ENCODE measurements around the gene ZNF629.

ZNF629 gene

DNA sequence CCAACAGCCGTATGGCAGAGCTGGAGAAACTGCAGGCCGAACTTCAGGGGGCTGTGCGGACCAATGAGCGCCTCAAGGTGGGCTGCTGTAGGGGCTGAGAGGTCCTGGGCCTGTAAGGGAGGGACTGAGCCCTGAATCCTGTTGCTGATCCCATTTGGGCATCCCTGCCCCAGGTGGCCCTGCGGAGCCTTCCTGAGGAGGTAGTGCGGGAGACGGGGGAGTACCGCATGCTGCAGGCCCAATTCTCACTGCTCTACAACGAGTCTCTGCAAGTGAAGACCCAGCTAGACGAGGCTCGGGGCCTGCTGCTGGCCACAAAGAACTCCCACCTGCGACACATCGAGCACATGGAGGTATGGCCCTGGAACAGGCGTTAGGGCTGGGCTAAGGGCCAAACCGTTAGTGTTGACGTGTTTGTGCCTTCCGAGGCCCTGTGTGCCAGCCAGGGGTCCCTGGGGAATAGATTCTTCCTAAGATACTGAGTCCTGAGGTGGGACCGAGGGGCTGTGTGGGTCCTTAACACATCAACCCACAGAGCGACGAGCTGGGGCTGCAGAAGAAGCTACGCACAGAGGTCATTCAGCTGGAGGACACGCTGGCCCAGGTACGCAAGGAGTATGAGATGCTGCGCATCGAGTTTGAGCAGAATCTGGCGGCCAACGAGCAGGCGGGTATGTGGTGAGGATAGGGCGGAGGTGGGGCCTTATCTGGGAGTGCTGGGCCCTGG is 20.6 kb downstream of the ZNF629 start:
- DNase-seq, result no peak

DNA sequence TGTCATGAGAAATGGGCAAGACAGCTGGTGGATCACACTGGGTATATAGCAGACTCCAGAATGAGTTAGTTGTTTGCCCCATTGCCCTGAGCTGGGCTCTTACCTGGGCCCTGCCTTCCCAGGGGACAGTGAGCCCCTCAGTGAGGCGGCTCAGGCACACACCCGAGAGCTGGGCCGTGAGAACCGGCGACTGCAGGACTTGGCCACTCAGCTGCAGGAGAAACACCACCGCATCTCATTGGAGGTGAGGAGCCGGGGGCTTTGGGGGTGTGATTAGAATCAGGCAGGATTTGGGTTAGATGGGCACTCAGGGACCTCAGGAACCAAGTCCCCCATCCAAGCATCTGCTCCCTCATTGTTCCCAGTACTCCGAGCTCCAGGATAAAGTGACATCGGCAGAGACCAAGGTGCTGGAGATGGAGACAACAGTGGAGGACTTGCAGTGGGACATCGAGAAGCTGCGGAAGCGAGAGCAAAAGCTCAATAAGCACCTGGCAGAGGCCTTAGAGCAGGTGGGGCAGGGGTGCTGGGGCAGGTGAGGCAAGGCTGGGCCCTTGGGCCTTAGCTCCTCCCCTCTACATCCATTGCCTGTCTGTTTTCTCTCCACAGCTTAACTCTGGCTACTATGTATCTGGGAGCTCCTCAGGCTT is 22.1 kb downstream of the ZNF629 start:
- DNase-seq, result no peak

DNA sequence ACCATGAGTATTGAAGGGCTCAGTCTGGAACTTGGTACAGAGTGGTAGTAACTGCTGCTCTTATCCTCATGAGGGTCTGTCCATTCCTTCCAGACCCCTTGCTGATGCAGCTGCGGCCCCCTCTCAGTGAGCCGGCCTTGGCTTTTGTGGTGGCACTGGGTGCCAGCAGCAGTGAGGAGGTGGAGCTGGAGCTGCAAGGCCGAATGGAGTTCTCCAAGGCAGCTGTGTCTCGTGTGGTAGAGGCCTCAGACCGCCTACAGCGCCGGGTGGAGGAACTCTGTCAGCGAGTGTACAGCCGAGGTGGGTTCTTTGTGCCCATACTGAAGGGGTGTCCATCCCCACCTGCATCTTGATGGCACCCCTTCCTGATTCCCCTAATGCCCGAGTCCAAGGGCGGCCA is 22.9 kb downstream of the ZNF629 start:
- no peak for DNase-seq

DNA sequence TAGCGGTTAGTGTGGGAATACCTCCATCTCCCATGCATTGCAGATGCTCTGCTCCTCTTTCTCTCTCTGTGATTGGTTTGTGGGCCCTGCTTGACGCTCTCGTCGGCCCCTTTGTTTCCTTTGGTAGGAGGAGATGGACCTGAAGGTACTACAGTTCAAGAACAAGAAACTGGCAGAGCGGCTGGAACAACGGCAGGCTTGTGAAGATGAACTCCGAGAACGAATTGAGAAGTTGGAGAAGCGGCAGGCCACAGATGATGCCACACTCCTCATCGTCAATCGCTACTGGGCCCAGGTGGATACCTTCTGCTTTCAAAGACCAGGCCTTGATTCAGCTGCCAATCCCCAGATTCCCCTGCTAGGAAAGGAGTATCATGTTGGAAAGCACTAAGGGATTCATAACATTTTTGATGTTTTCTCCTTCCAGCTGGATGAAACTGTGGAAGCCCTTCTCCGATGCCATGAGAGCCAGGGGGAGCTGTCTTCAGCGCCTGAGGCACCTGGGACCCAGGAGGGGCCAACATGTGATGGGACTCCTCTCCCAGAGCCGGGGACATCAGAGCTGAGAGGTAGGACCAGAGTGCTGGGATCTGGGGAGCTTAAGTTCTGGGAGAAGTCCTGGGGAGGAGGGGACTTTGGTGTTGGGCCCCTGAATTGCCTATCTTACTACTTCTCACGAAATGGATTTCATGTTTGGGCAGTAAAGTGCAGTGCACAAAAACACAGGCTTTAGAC is 23.8 kb downstream of the ZNF629 start:
- DNase-seq, result no peak

DNA sequence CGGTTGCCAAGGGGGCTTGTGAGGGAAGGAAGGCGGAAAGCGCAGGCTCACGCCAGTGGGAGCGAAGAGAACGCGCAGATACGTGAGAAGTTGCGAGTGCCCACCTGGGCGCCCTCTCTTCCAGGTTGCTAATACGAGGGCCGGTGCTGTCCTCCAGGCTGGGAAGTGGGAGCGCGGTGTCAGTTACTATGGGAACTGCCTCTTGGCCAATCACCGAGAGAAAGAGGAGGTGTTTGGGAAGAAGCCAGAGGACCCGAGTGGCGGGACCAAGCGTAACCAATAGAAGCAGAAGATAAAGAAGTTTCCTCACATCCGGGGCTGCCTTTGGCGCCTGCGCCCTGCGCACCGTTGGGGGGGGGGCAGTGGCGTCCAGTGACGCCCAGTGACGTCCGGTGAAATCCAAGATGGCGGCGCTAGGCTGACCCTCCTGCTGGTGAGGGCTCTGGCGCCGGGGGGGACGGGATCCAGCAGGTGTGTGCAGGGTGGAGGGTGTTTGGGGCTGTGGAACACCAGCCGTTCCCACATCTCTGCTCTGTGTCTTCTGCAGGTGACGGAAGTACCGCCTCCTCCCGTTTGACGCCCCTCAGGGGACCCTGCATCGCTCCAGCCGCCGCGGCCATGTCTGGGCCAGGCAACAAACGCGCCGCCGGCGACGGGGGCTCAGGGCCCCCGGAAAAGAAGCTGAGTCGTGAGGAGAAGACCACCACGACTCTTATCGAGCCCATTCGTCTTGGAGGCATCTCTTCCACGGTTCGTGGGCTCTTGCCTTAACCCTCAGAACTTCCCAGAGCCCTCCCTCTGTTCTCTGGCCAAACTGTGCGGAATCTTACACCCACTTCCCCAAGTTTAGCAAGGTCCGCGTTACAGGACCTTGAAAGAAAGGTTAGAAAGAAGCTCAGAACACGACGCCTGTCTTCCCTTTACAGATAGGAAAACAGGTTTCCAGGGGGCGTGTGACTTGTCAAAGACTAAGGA is 24.8 kb downstream of the ZNF629 start, which contains the start of the genes CFAP119 and RNF40:
CFAP119 (minus strand) TSS at position 135 of the 975 bp plus-strand sequence. CDS start 314 bp downstream, outside the sequence.
RNF40 (plus strand) TSS at position 395 of the 975 bp plus-strand sequence; CDS start at position 619, 224 bp downstream.
- peak; percentile 99 for DNase-seq

DNA sequence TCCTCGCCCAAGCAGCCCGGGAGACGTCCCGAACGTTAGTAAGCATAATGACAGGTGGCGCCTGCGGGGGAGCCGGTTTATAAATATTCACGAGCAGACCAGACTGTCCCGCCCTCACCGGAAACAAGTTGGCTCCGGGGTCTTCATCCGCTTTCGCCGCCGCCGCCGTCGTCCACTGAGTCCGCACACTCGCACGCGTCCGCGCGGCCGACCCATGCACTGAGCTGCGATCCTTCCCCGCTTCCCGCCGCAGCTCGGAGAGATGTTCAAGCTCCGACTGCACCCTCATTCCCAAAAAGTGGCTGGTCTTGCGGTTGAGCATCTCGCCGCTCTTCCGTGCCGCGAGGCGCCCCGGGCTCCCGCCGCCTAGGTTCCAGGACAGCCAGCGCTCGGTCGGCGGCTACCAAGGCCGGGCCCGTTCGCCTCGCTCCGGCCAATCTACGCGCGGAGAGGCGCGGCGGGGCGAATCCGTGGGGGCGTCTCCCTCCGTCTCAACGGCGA is 25.5 kb downstream of the ZNF629 start:
- DNase-seq, result peak; percentile 80

DNA sequence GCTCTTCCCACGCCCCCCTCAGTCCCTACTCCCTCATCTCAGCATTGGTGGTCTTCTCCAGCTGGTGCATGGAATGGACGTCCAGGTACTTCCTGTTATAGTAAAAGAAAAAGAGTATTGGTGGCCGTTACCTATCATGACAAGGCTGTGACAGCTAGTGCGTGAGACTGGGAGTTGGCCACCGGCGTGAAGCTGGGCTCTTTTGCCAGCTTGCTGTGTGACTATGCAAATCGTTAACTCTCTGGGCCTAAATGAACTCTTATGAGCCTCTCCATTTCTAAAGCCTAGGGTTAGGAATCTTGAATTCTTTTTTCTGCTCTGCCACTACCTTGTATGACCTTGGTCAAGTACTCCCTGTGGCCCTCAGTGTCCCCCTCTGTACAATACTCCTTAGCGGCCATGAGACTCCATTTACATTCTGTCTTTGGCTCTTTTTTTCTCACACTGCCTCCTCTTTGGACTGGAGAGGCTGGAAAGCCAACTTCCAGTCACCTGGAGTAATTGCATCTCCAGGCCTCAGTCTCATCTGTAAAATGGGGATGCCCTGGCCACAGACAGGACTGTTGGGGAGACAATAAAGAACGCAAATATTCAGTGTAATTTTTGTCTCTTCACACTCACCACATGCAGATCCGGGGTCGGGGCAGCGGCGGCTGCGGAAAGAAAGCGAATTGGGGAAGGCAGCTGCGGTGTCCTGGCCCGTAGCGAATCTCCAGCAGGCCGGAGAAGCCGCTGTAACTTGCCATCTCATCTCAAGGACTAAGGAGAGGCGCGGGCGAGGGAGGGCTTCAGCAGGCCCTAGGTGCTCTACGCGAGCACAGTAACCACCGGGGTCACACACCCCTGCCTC is 26.2 kb downstream of the ZNF629 start:
- no peak for DNase-seq

DNA sequence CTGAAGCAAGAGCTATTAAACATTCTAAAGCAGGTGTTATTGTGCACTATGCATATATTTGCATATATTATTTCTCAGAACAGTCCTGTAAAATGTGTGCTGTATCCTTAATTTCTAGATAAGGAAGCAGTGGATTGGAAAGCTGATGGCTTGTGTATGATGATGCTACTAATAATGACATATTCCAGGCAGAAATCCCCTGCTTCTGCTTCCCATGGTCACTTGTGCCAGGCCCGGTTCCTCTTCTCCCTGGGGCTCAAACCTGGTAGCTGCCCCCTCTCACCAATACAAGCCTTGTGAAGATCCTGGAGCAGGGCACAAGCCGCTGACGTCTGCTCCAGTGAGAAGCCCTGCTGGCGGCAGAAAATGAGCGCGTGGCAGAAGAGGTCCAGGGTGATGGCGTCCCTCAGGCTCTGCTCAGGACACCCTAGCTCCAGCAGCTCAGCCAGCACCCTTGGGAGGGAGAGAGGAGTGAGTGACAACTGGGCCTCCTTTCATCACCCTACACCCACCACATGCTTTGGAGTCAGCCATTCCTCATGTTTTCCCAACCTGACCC is 26.9 kb downstream of the ZNF629 start:
- DNase-seq, result no peak

DNA sequence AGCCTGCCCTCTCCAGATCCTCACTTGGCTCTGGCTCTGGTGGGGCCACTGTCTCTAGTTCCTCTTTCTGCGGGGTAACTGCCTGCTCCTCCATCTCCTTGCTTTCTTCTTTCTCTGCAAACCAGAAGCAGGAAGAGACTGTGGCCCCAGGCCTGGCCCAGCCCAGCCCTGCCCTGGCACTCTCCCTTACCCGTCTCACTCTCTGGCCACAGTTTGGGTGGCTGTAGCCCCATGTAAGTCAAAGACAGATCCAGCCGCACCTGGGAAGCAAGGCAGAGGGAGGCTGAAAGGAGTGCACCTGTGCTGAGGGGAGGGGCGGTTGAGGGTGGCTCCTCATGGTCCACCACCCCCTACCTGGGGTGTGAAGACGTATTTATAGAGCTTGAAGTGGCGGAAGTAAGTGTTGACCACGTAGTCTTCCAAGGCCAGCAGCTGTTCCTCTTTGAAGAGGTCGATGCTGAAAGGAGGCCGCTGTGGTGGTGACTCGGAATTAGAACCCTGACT is 28.0 kb downstream of the ZNF629 start:
- peak; percentile 42 for DNase-seq

DNA sequence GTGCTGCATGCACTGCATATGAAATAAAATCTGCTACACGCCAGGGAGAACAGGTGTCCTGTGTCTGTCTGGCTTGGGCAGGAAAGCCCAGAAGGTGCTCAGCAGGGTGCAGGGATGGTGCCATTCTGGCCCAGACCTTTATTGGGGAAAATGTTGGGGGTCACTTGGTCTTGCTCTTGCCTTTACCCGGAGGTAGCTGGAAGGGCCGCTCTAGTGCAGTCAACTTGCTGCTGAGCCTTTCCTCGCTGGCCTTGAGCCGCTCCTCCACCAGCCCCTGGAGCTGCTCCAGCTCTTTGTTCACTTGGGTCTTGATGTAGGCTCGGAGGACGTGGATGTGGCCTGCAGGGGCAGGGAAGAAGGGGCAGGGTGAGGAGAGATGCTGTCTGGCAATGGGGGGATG is 29.7 kb downstream of the ZNF629 start:
- DNase-seq, result no peak

DNA sequence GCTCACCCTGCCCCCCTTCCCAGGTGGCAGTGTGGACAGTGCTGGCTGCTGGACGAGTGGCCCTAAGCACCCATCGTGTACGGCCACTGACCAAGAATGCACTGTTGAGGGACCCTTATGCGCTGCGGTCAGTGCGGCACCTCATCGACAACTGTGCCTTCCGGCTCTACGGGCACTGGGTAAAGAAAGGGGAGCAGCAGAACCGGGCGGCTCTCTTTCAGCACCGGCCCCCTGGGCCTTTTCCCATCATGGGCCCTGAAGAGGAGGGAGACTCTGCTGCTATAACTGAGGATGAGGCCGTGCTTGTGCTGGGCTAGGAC is 30.3 kb downstream of the ZNF629 start:
- DNase-seq, result no peak

DNA sequence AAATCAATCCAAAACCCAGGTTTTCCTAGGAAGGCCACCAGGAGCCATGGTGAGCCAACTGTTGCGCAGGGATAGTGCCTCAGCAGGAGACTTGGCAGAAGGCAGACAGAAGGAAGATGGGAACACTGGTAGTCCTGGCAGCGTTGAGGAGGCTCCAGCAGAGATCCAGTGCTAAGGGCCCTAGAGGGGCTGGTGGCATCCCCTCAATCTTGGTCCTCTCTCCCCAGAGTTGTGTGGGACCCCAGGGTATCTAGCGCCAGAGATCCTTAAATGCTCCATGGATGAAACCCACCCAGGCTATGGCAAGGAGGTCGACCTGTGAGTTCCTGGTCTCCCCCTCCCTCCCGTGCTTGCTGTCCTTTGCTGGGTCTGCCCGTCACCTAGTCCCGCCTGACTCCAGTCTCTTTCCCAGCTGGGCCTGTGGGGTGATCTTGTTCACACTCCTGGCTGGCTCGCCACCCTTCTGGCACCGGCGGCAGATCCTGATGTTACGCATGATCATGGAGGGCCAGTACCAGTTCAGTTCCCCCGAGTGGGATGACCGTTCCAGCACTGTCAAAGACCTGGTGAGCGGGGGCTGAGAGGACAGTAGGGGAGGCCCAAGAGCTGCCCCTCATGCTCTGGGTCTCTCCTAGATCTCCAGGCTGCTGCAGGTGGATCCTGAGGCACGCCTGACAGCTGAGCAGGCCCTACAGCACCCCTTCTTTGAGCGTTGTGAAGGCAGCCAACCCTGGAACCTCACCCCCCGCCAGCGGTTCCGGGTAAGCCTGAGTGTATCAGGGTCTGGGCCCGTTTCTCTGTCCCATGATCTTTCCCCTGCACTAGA is 30.8 kb downstream of the ZNF629 start:
- DNase-seq, result no peak

DNA sequence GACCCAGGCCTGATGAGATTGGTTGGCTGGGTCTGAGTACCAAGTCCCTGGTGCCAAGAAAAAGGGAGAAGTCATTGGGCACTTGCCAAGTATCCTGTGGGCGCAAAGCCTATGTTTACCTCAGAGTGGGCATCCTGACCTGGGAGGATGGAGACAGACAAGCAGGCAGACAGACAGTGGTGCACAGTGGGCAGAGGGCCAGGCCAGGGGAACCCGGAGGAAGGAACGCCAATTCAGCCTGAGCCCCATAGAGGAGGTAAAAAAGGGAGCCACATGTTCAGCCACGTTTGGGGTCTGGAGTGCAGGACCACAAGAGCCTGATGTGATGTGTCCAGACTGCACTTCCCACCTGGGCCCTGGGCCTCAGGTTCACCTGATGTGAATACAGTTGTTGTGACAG is 33.4 kb downstream of the ZNF629 start:
- DNase-seq, result no peak

DNA sequence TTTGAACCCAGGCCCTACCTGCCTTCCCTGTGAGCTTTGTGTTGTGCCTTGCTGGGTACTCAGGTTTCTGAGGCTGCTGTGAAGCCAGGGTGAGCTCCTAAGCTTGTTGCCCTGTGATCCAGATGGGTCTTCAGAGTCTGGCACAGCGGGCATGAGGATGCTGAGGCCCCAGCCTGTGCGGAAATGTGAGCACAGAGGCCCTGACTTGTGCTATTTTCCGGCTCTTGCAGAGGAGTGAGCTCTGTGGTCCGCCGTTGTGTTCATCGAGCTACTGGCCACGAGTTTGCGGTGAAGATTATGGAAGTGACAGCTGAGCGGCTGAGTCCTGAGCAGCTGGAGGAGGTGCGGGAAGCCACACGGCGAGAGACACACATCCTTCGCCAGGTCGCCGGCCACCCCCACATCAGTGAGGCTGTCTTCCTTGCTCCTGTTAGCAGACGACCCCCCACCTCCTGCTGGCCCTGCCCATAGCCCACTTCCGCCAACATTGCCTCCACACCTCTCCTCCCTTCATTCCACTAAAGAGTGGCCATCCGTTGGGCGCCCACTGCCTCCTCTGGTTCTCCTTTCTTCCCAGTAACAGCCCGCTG is 36.0 kb downstream of the ZNF629 start:
- no peak for DNase-seq

DNA sequence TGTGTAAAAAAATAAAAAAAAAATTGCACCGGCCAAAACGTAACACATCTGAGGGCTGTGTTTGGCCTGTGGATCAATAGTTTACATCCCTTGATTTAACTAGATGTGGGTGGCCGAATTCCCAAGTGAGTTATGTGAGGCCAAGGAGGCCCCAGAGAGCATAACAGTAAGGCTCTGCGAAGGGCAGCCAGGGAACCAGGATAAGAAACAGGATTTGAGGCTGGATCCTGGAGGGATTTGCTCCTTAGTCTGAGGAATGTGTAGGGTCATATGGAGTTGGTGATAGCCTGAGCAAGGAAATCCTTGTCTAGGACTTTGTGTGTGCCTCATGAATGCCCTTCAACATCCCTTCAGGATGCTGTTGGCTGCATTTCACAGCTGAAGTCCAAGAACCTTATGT is 36.8 kb downstream of the ZNF629 start:
- no peak for DNase-seq

DNA sequence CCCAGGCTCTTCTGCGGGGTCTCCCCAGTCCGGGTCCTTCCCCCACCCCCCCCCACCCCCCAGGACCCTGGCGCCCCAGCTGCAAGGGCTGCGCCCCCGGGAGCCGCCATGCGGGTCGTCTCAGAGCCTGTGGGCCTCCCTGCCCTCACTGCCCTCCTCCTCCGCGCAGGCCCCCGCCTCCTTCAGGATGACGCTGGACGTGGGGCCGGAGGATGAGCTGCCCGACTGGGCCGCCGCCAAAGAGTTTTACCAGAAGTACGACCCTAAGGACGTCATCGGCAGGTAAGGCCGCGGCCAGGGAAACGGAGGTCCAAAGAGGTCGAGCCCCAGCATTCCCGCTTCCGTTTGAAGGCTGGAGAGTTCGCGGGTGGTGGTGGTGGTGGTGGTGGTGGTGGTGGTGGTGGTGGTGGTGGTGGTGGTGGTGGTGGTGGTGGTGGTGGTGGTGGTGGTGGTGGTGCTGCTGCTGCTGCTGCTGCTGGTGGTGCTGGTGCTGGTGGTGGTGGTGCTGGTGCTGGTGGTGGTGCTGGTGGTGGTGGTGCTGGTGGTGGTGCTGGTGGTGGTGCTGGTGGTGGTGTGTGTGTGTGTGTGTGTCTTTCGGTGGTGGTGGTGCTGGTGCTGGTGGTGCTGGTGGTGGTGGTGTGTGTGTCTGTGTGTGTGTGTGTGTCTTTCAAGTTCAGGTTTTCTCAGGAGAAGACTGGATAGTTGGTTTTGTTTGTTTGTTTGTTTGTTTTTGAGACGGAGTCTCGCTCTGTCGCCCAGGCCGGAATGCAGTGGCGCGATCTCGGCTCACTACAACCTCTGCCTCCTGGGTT is 38.2 kb downstream of the ZNF629 start:
- DNase-seq, result peak; percentile 84

DNA sequence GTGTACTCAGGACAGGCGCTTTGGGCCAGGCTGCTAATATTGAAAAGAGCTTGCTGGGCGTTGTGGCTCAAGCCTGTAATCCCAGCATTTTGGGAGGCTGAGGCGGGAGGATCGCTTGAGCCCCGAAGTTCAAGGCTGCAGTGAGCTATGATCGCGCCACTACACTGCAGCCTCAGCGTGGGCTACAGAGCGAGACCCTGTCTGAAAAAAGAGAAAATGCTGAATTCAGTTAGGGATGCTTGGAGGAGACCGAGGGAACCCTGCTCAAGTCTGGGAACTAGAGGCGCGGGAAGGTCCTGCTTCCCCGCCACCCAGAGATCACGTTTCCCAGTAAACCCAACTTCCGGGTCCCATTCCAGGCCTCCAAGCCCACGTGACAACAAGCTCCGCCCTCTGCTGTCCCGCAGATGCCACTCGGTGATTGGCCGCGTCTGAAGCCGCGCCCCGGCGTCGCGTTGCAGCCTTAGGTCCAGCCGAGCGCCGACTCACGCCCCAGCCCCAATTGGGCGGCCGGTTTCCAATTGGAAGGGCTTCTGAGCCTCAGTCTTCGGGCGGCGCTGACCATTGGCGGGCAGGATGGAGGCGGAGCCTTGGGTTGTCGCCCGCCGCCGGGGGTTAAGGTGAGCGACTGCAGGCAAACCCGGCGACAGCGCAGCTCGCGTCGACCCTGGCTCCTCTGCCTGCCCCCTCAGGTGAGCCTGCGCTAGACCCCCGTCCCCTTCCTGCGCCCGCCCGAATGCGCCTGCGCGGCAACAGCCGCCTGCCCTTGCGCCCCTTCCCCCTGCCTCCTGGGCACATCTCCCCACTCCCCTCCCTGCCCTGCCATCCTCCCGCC is 39.0 kb downstream of the ZNF629 start, which contains the start of gene PHKG2:
PHKG2 (plus strand) TSS at position 627 of the 835 bp plus-strand sequence. CDS start 396 bp downstream, outside the sequence.
- DNase-seq, result peak; percentile 100

DNA sequence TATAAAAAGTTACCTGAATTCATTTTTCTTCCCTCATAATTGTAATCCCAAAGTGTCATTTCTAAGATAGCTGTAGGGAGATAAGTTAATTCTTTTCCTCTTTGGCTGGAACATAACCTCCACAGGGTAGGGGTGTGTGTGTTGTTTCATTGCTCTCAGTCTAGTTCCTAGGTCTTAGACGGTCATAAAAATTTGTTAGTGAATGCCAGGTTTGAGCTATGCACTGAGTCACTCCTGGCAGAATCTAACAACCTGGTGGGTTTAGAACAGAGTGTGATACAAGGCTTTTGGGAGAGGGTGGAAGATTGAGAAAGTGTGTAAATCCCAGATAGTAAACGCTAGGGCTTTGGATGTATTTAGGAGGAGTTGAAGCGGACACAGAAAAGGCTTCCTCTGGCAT is 39.7 kb downstream of the ZNF629 start:
- no peak for DNase-seq

Measured in islet precursor cell (in vitro differentiated cells).